Muscle layer of colon (tissue), 2 donors: ENCODE measurements around the gene DOCK11.
"Not testable (repeated sequence)": the region's sequence is repeated elsewhere in the genome, so short reads cannot be mapped to it uniquely, and the experiment has no call there.

Source experiments
- H3K27ac ChIP-seq: one replicate; pipeline ENCODE4 v1.7.0; 2013; ENCODE audit warnings: low read depth, mild to moderate bottlenecking, low read length, moderate library complexity
- H3K27me3 ChIP-seq, 2 donors: one replicate each; pipeline ENCODE4 v1.7.0; 2013; ENCODE audit warnings: low read length in 2 of 2, mild to moderate bottlenecking in 2 of 2; ENCODE audit not compliant: insufficient read depth in 2 of 2, control insufficient read depth in 1 of 2
- H3K36me3 ChIP-seq: one replicate; pipeline ENCODE4 v1.7.0; 2013; ENCODE audit warnings: mild to moderate bottlenecking, low read length; ENCODE audit not compliant: insufficient read depth
- H3K4me1 ChIP-seq: one replicate; pipeline ENCODE4 v1.7.0; 2013; ENCODE audit warnings: mild to moderate bottlenecking, low read length; ENCODE audit not compliant: insufficient read depth
- H3K4me3 ChIP-seq, 2 donors: one replicate each; pipeline ENCODE4 v1.7.0; 2013; ENCODE audit warnings: low read length in 2 of 2, low read depth in 1 of 2, mild to moderate bottlenecking in 1 of 2, moderate library complexity in 1 of 2
- H3K9ac ChIP-seq: one replicate; pipeline ENCODE4 v1.7.0; 2013; ENCODE audit warnings: low read length
- H3K9me3 ChIP-seq: one replicate; pipeline ENCODE4 v1.7.0; 2013; ENCODE audit warnings: mild to moderate bottlenecking, low read length
- donor health status: abdominal sarcoma.
- donor health status: Adenocarcinoma of cecum.

DOCK11 gene

DNA sequence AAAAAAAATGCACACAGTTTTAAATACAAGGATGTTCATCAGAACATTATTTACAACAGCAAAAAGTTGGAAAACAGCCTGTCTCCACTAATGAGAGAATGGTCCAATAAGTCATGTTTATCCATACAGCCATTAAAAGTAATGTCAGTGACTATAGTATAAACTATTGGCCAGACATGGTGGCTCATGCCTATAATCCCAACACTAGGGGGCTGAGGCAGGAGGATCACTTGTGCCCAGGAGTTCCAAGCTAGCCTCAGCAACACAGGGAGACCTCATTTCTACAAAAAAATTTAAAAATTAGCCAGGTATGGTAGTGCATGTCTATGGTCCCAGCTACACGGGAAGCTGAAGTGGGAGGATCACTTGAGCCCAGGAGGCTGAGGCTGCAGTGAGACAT lies 183.7 kb downstream of the DOCK11 start:
- Histone ChIP-seq H3K9me3 (no peaks in the 10 kb centered on the region), H3K4me3 (no peak overlapping the region), H3K9ac (no peak overlapping the region), H3K36me3 (no peaks in the 10 kb centered on the region), H3K27me3 (no peaks in the 10 kb centered on the region), H3K27ac (no peak overlapping the region), H3K4me1 (no peaks in the 10 kb centered on the region)

DNA sequence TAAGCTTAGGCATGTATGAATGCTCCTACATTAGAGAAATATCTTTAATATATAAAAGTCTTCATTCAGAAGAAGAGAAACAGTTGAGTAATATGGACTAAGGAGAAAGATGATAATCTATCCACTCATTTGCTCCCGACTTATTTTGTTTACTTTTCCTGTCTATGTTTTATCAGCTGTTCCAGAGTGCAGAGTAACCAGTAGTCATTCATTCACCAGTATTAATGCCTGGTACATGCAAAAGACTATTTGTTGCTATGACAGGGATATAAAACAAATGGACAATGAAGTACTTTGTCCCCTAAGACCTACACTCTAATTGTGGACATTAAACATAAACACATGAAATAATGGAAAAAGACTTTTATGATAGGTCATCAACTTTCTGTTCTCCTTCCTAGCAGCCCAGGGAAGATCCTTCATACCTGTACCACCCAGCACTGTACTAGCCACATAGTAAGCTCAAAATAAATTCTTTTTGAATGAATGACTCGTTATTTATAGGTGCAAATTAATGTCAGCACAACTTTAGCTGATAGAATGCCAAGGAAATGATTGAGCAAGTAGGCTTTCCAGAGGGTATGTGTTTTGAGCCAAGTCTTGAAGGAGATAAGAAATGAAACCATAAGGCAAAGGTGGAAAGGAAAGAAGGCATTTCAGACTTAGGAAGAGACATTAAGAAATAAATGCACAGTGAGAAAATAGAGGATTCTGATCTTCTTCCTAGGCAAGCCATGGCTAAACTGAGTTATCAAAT lies 186.8 kb downstream of the DOCK11 start:
- Histone ChIP-seq H3K27me3 (no peaks in the 10 kb centered on the region), H3K36me3 (no peaks in the 10 kb centered on the region), H3K27ac (no peak overlapping the region)

DNA sequence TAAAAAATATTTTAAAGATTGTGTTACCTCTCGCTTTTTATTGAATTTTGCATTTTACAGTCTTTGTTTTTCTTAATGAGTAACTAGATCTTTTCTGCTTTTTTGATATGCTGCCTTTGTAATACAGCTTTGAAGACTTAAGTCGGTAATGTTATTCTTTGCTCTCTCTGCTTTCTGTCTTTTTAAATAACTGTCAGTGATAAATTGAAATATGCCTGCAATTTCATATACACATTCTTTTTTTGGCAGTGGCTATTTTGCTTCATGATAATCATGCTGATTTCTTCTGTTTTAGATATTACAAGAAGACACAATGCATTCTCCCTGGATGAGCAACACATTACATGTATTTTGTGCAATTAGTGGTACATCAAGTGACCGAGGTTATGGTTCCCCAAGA lies 189.8 kb downstream of the DOCK11 start:
- Histone ChIP-seq H3K4me1 (no peaks in the 10 kb centered on the region), H3K27ac (no peak overlapping the region), H3K27me3 (no peaks in the 10 kb centered on the region), H3K36me3 (no peaks in the 10 kb centered on the region), H3K9me3 (no peaks in the 10 kb centered on the region), H3K9ac (no peak overlapping the region), H3K4me3 (no peak overlapping the region)

More for the DNA sequence above, 186.8 kb downstream of the DOCK11 start:
- H3K9me3 ChIP-seq: no peaks in the 10 kb centered on the region
- H3K4me3 ChIP-seq: no peak overlapping the region
- H3K9ac ChIP-seq: no peak overlapping the region
- H3K4me1 ChIP-seq: no peaks in the 10 kb centered on the region

DNA sequence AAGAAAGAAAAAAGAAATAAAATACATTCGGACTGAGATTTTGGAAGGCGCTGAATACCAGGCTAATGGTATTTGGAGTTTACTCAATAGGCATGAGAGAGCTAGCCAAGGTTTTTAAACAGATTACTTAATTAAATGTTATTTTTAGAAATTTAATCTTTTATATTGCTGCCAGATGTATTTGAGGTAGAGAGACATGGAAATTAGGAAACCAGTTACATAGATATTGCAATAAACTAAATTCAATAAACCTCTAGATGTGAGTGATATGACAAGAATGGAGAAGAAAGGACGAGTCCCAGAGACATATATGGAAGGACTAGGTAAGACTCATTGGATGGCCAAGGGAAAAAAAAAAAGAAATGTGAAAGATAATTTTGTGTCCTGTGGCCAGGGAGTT lies 193.3 kb downstream of the DOCK11 start:
- H3K4me3 ChIP-seq: no peak overlapping the region
- H3K9me3 ChIP-seq: no peaks in the 10 kb centered on the region
- no peaks in the 10 kb centered on the region for H3K4me1 ChIP-seq
- H3K27ac ChIP-seq: no peak overlapping the region
- H3K36me3 ChIP-seq: no peaks in the 10 kb centered on the region
- no peaks in the 10 kb centered on the region for H3K27me3 ChIP-seq
- H3K9ac ChIP-seq: no peak overlapping the region

DNA sequence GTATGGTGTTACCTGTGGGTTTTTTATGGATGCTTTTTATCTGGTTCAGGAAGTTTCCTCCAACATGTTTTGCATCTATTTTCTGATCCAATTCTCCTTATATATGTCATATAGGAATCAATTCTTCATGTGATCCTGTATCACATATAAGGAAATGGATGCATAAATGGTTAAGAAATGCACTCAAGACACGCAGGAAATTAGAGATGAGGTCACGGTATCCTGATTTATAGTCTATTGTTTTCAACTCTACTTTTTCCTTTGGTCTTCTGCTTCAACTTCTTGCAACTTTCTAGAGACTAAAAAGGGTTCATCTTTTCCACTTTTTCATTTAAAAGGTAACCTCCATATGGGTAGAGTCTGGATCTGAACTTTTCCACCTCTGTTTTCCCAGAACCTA lies 198.2 kb downstream of the DOCK11 start:
- Histone ChIP-seq H3K9me3 (no peaks in the 10 kb centered on the region), H3K9ac (no peak overlapping the region), H3K36me3 (no peaks in the 10 kb centered on the region), H3K4me1 (no peaks in the 10 kb centered on the region), H3K27me3 (no peaks in the 10 kb centered on the region), H3K27ac (no peak overlapping the region), H3K4me3 (no peak overlapping the region)

DNA sequence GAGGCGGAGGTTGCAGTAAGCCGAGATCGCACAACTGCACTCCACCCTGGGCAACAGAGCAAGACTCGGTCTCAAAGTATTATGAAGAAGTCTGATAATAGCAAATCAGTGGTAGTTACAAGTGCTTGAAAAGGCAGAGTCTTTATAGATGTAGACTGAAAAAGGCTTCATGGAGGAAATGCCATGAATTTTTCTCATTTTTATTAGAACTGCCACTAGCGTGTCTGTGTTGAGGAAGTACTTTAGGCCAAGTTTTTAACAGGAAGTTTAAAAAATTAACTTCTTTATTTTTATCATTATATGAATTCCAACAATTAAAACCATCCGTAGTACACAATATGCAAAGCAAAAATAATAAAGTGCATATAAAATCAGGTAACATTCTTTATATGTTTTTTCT lies 199.0 kb downstream of the DOCK11 start:
- H3K4me3 ChIP-seq: no peak overlapping the region
- no peaks in the 10 kb centered on the region for H3K27me3 ChIP-seq
- no peak overlapping the region for H3K9ac ChIP-seq
- H3K9me3 ChIP-seq: no peaks in the 10 kb centered on the region
- no peaks in the 10 kb centered on the region for H3K4me1 ChIP-seq
- no peaks in the 10 kb centered on the region for H3K36me3 ChIP-seq
- no peak overlapping the region for H3K27ac ChIP-seq

DNA sequence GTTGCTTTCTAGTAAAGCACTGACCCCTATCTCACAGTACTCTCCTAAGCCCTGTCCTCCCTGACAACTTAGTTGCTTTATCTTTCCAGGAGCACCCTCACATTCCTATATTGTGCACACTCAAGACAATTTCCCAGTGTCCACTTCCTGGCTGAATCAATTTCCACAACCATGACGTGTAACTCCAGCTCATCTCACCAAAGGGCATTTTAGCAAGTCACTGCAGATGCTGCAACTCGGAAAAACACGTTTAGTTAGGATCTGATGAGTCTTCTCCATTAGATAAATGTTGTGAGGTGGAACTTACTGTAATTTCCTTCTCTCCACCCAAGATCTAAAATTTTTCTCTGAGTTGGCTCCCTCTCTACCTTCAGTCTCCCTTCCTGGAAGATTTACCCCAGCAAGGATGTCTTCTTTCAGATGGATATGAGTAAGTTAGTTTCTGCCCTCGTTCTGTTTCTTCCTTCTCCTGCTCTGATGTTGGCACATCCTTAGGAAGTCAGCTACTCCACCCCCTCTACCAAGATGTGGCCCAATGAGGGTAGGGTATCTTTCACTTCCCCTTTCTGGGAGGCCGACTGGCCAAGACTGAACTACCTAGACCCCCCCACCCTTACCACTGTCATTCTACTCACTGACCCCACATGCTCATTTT lies 203.0 kb downstream of the DOCK11 start:
- no peak overlapping the region for H3K4me3 ChIP-seq
- H3K27ac ChIP-seq: no peak overlapping the region
- no peak overlapping the region for H3K9ac ChIP-seq
- no peaks in the 10 kb centered on the region for H3K9me3 ChIP-seq
- no peaks in the 10 kb centered on the region for H3K36me3 ChIP-seq
- H3K27me3 ChIP-seq: no peaks in the 10 kb centered on the region
- no peaks in the 10 kb centered on the region for H3K4me1 ChIP-seq

DNA sequence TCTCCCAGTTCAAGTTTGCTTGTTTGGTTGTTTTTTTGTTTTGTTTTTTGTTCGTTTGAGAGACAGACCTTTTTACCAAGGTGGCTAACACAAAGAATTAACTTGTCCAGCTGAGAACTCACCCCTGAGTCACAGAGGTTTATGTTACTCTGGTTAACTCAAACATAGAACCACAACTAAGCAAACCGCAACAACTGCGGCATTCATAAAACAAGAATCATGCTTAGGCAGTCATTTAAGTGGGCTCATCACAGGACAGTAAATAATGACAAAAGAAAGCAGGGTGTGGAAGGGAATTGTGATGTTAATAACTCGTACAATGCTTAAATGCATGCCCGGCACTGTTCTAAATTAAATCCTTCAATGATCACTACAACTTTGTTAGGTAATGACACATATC lies 207.1 kb downstream of the DOCK11 start:
- Histone ChIP-seq H3K9ac (no peak overlapping the region), H3K27ac (no peak overlapping the region), H3K4me3 (no peak overlapping the region), H3K9me3 (no peaks in the 10 kb centered on the region), H3K27me3 (no peaks in the 10 kb centered on the region), H3K4me1 (no peaks in the 10 kb centered on the region), H3K36me3 (no peaks in the 10 kb centered on the region)

DNA sequence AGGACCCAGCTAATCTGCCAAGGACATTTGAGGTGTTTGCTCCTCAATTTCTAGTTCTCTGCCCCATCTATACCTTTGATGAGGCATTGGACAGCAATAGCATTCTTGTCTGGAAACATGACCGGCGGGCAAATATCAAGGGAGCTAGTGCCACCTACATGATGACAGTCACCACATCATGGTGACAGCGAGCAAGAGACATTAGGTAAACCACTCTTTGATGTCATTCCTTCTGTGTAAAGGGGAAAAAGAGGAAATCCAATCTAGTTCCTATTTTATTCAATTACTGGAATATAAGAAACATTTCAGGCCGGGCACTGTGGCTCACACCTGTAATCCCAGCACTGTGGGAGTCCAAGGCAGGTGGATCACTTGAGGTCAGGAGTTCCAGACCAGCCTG lies 211.1 kb downstream of the DOCK11 start:
- no peak overlapping the region for H3K4me3 ChIP-seq
- no peaks in the 10 kb centered on the region for H3K27me3 ChIP-seq
- no peak overlapping the region for H3K9ac ChIP-seq
- H3K27ac ChIP-seq: no peak overlapping the region
- H3K36me3 ChIP-seq: no peaks in the 10 kb centered on the region
- no peaks in the 10 kb centered on the region for H3K9me3 ChIP-seq
- H3K4me1 ChIP-seq: no peaks in the 10 kb centered on the region

DNA sequence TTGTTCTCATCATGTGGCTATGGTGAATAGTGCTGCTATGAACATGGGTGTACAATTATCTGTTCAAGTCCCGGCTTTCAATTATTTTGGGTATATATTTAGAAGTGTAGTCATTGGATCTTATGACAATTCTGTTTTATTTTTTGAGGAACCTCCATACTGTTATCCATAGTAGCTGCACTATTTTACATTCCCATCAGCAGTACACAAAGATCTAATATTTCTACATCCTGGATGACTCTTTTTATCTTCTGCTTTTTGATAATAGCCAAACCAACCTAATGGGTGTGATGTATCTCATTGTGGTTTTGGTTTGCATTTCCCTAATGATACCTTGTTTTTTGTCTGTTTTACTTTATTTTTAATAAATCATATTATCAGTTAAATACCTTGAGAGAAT lies 218.9 kb downstream of the DOCK11 start:
- Histone ChIP-seq H3K27ac (no peak overlapping the region), H3K4me3 (no peak overlapping the region), H3K9ac (no peak overlapping the region), H3K27me3 (no peaks in the 10 kb centered on the region), H3K4me1 (no peaks in the 10 kb centered on the region), H3K36me3 (no peaks in the 10 kb centered on the region), H3K9me3 (no peaks in the 10 kb centered on the region)

DNA sequence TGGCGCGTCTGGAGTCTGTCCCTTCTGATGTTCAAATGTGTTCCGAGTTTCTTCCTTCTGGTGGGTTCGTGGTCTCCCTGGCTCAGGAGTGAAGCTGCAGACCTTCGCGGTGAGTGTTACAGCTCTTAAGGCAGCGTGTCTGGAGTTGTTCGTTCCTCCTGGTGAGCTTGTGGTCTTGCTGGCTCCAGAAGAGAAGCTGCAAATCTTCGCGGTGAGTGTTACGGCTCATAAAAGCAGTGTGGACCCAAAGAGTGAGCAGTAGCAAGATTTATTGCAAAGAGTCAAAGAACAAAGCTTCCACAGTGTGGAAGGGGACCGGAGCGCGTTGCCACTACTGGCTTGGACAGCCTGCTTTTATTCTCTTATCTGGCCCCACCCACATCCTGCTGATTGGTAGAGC lies 220.3 kb downstream of the DOCK11 start:
- H3K36me3 ChIP-seq, H3K9ac ChIP-seq, H3K27me3 ChIP-seq, H3K9me3 ChIP-seq, H3K4me3 ChIP-seq, H3K4me1 ChIP-seq, H3K27ac ChIP-seq: not testable (repeated sequence)

DNA sequence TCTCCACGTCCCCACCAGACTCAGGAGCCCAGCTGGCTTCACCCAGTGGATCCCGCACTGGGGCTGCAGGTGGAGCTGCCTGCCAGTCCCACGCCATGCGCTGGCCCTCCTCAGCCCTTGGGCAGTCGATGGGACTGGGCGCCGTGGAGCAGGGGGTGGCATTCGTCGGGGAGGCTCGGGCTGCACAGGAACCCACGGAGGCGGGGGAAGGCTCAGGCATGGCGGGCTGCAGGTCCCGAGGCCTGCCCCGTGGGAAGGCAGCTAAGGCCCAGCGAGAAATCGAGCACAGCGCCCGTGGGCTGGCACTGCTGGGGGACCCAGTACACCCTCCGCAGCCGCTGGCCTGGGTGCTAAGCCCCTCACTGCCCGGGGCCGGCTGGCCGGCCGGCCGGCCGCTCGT lies 221.2 kb downstream of the DOCK11 start:
- H3K27ac ChIP-seq, H3K9me3 ChIP-seq, H3K4me1 ChIP-seq, H3K27me3 ChIP-seq, H3K36me3 ChIP-seq, H3K9ac ChIP-seq, H3K4me3 ChIP-seq: not testable (repeated sequence)
